ENCODE measurements around the gene CA11. TPM values are rescaled to one million over a fixed set of nuclear protein-coding genes. Genes with fewer than 3 reads are reported as not detected.

CA11 gene
- total and polyA plus RNA-seq, 2 of the 8 experiments (the other 6 are each of a cell fraction or from before 2014, with no cell fraction given) = 51.7 to 71.4 TPM

DNA sequence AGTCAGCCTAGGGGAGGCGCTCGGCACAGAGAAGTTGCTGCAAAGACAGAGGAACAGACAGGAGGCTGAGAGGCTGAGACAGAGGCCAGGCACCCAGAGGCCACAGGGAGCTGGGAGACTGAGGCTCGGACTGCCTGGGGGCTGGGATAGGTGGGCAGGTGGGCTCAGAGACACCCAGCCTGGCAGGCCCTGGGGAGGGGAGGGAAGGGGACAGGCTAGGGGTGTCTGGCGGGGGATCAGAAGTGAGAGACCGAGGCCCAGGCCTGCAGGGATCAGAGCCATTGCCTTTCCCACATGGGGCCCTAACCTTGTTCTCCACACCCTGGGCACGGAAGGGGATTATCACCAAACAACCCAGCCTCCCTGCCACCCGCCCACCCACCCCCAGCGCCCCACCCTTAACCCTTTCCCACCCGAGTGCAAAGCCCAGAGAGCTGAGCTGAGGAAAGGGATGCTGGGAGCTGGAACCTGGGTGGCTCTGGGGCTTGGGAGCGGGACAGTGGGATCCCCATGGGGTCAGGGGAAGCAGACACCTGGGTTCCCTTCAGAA, 25.5 kb upstream of the CA11 start (continued):
- TF ChIP-seq, protein P1, sequence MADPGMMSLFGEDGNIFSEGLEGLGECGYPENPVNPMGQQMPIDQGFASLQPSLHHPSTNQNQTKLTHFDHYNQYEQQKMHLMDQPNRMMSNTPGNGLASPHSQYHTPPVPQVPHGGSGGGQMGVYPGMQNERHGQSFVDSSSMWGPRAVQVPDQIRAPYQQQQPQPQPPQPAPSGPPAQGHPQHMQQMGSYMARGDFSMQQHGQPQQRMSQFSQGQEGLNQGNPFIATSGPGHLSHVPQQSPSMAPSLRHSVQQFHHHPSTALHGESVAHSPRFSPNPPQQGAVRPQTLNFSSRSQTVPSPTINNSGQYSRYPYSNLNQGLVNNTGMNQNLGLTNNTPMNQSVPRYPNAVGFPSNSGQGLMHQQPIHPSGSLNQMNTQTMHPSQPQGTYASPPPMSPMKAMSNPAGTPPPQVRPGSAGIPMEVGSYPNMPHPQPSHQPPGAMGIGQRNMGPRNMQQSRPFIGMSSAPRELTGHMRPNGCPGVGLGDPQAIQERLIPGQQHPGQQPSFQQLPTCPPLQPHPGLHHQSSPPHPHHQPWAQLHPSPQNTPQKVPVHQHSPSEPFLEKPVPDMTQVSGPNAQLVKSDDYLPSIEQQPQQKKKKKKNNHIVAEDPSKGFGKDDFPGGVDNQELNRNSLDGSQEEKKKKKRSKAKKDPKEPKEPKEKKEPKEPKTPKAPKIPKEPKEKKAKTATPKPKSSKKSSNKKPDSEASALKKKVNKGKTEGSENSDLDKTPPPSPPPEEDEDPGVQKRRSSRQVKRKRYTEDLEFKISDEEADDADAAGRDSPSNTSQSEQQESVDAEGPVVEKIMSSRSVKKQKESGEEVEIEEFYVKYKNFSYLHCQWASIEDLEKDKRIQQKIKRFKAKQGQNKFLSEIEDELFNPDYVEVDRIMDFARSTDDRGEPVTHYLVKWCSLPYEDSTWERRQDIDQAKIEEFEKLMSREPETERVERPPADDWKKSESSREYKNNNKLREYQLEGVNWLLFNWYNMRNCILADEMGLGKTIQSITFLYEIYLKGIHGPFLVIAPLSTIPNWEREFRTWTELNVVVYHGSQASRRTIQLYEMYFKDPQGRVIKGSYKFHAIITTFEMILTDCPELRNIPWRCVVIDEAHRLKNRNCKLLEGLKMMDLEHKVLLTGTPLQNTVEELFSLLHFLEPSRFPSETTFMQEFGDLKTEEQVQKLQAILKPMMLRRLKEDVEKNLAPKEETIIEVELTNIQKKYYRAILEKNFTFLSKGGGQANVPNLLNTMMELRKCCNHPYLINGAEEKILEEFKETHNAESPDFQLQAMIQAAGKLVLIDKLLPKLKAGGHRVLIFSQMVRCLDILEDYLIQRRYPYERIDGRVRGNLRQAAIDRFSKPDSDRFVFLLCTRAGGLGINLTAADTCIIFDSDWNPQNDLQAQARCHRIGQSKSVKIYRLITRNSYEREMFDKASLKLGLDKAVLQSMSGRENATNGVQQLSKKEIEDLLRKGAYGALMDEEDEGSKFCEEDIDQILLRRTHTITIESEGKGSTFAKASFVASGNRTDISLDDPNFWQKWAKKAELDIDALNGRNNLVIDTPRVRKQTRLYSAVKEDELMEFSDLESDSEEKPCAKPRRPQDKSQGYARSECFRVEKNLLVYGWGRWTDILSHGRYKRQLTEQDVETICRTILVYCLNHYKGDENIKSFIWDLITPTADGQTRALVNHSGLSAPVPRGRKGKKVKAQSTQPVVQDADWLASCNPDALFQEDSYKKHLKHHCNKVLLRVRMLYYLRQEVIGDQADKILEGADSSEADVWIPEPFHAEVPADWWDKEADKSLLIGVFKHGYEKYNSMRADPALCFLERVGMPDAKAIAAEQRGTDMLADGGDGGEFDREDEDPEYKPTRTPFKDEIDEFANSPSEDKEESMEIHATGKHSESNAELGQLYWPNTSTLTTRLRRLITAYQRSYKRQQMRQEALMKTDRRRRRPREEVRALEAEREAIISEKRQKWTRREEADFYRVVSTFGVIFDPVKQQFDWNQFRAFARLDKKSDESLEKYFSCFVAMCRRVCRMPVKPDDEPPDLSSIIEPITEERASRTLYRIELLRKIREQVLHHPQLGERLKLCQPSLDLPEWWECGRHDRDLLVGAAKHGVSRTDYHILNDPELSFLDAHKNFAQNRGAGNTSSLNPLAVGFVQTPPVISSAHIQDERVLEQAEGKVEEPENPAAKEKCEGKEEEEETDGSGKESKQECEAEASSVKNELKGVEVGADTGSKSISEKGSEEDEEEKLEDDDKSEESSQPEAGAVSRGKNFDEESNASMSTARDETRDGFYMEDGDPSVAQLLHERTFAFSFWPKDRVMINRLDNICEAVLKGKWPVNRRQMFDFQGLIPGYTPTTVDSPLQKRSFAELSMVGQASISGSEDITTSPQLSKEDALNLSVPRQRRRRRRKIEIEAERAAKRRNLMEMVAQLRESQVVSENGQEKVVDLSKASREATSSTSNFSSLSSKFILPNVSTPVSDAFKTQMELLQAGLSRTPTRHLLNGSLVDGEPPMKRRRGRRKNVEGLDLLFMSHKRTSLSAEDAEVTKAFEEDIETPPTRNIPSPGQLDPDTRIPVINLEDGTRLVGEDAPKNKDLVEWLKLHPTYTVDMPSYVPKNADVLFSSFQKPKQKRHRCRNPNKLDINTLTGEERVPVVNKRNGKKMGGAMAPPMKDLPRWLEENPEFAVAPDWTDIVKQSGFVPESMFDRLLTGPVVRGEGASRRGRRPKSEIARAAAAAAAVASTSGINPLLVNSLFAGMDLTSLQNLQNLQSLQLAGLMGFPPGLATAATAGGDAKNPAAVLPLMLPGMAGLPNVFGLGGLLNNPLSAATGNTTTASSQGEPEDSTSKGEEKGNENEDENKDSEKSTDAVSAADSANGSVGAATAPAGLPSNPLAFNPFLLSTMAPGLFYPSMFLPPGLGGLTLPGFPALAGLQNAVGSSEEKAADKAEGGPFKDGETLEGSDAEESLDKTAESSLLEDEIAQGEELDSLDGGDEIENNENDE (IDR thresholded peaks at IDR 0.05; ENCODE audit: insufficient replicate concordance, low read length) = no peak
- TF ChIP-seq BCL11A (IDR thresholded peaks at IDR 0.05; ENCODE audit: low read depth in 2 of 2, low read length in 2 of 2) = no peak
- TF ChIP-seq HDAC2 (IDR thresholded peaks at IDR 0.05; ENCODE audit: borderline replicate concordance in 1 of 2, low read depth in 2 of 2, low read length in 2 of 2) = no peak
- no peak for TF ChIP-seq ASH2L (IDR thresholded peaks at IDR 0.05; ENCODE audit: low read length)

All from H1 (cell line).